Right renal cortex interstitium (tissue), 3 donors: ENCODE results near the gene FANCE. TPM values are rescaled to one million over a fixed set of nuclear protein-coding genes. Genes with fewer than 3 reads are reported as not detected.

Experiments used
- DNase-seq, 3 donors: peaks; one replicate each; pipeline ENCODE4 v3.0.0-alpha.2; 2013; ENCODE audit warnings: low read depth in 3 of 3, low spot score in 2 of 3
- polyA plus RNA-seq, 3 donors: library from polyadenylated mRNA; unstranded; fragments of 120-200 nt; gene quantifications; one replicate each; pipeline ENCODE4 v1.2.1, GENCODE V29; 2013; ENCODE audit not compliant: insufficient read length in 3 of 3

The FANCE gene
- polyA plus RNA-seq, 3 donors, result 8.9 to 10.9 (median 10.1) TPM

GRCh38 chr6:35483062-35483461 is 30.9 kb downstream of the FANCE start:
- no peak for DNase-seq

- no peak for DNase-seq
Observed at GRCh38 chr6:35483490-35483889, 31.4 kb downstream of the FANCE start.

GRCh38 chr6:35483893-35484645 is 31.9 kb downstream of the FANCE start:
- no peak for DNase-seq

- no peak for DNase-seq
Observed at GRCh38 chr6:35484921-35485392, 32.8 kb downstream of the FANCE start.

- DNase-seq, result no peak
Observed at GRCh38 chr6:35485402-35485877, 33.3 kb downstream of the FANCE start.

GRCh38 chr6:35486005-35486925 is 34.1 kb downstream of the FANCE start:
- DNase-seq, result no peak

GRCh38 chr6:35487658-35488516 is 35.7 kb downstream of the FANCE start:
- DNase-seq, result no peak

- DNase-seq, result no peak
Observed at GRCh38 chr6:35488517-35488862, 36.4 kb downstream of the FANCE start.

- DNase-seq, result no peak
Observed at GRCh38 chr6:35489066-35489465, 36.9 kb downstream of the FANCE start.

- no peak for DNase-seq
Observed at GRCh38 chr6:35489995-35490791, 38.1 kb downstream of the FANCE start.

GRCh38 chr6:35490821-35491557 is 38.9 kb downstream of the FANCE start:
- DNase-seq, result no peak

GRCh38 chr6:35491558-35492257 is 39.6 kb downstream of the FANCE start:
- no peak for DNase-seq

- no peak for DNase-seq
Observed at GRCh38 chr6:35492258-35492973, 40.3 kb downstream of the FANCE start.

GRCh38 chr6:35492974-35493284 is 40.8 kb downstream of the FANCE start:
- DNase-seq, result no peak

GRCh38 chr6:35493307-35493983 is 41.3 kb downstream of the FANCE start:
- no peak for DNase-seq

GRCh38 chr6:35494161-35494563 is 42.0 kb downstream of the FANCE start:
- no peak for DNase-seq

- DNase-seq, result no peak
Observed at GRCh38 chr6:35495258-35496035, 43.3 kb downstream of the FANCE start.
